HG02852 (cell line): Measurements from ENCODE around the gene EGFLAM.

Source experiments
- ATAC-seq: cut with Tn5 transposase; IDR thresholded peaks from one replicate; pipeline ENCODE4 v1.9.1; 2021; ENCODE audit warnings: mild to moderate bottlenecking, moderate library complexity; ENCODE audit not compliant: unreplicated experiment

The EGFLAM gene

GRCh38 chr5:38258319-38259061 is at the start of gene EGFLAM:
TSS of gene EGFLAM (plus strand) at chr5:38258559. CDS start at chr5:38258755, 196 bp downstream.
- ATAC-seq: no peak

- no peak for ATAC-seq
These were observed 49.5 kb upstream of the EGFLAM start for GRCh38 chr5:38208782-38209378.

- ATAC-seq: no peak
These were observed 47.5 kb upstream of the EGFLAM start for GRCh38 chr5:38210676-38211353.

GRCh38 chr5:38211354-38211710 is 47.0 kb upstream of the EGFLAM start:
- ATAC-seq: no peak

GRCh38 chr5:38212307-38212706 is 46.1 kb upstream of the EGFLAM start:
- ATAC-seq: no peak

GRCh38 chr5:38226091-38226490 is 32.3 kb upstream of the EGFLAM start:
- no peak for ATAC-seq

- no peak for ATAC-seq
These were observed 29.4 kb upstream of the EGFLAM start for GRCh38 chr5:38228914-38229313.

- no peak for ATAC-seq
These were observed 23.6 kb upstream of the EGFLAM start for GRCh38 chr5:38234737-38235136.

- no peak for ATAC-seq
These were observed 20.7 kb upstream of the EGFLAM start for GRCh38 chr5:38237681-38238080.

GRCh38 chr5:38240212-38240611 is 18.1 kb upstream of the EGFLAM start:
- ATAC-seq: no peak

GRCh38 chr5:38241655-38242054 is 16.7 kb upstream of the EGFLAM start:
- no peak for ATAC-seq

- ATAC-seq: no peak
These were observed 13.1 kb upstream of the EGFLAM start for GRCh38 chr5:38245307-38245706.

- ATAC-seq: no peak
These were observed 9.1 kb upstream of the EGFLAM start for GRCh38 chr5:38249301-38249700.

GRCh38 chr5:38249812-38250211 is 8.5 kb upstream of the EGFLAM start:
- no peak for ATAC-seq

- no peak for ATAC-seq
These were observed 7.5 kb upstream of the EGFLAM start for GRCh38 chr5:38250763-38251448.

- no peak for ATAC-seq
These were observed 4.6 kb upstream of the EGFLAM start for GRCh38 chr5:38253759-38254158.

- ATAC-seq: no peak
These were observed 884 bp upstream of the EGFLAM start for GRCh38 chr5:38257308-38258041.

- ATAC-seq: no peak
These were observed 379 bp upstream of the EGFLAM start for GRCh38 chr5:38258042-38258318.

- no peak for ATAC-seq
These were observed 876 bp downstream of the EGFLAM start for GRCh38 chr5:38259062-38259808.

GRCh38 chr5:38259809-38260160 is 1.4 kb downstream of the EGFLAM start:
- no peak for ATAC-seq

- no peak for ATAC-seq
These were observed 5.6 kb downstream of the EGFLAM start for GRCh38 chr5:38263983-38264382.
